ENCODE data around the gene IGFN1.
"Not testable (repeated sequence)": the region's sequence is repeated elsewhere in the genome, so short reads cannot be mapped to it uniquely, and the experiment has no call there.

Gene IGFN1

DNA sequence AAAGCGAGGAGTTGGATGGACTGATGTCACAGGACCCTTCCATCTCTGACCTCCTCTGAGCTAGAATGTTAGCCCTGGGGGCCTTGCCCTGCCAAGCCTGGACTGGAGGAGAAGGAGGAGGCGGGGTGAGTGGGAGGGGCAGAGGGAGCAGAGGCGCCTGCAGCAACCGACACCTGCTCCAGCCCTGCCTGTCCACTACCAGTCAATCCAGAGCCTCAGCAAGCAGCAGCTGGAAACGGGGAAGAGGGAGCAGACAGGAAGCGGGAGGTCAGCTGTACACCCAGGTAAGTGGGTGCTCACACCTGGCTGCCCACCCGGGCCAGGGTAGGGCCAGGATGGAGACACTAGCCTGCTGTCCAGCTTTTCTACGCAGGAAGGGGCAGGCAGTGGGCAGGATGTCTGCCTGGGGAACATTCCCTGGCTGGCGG lies at the start of gene IGFN1:
TSS of gene IGFN1 (plus strand) at position 201 of the 428 bp plus-strand sequence. CDS start 2,470 bp downstream, outside the sequence.
- DNase-seq: no peak

DNA sequence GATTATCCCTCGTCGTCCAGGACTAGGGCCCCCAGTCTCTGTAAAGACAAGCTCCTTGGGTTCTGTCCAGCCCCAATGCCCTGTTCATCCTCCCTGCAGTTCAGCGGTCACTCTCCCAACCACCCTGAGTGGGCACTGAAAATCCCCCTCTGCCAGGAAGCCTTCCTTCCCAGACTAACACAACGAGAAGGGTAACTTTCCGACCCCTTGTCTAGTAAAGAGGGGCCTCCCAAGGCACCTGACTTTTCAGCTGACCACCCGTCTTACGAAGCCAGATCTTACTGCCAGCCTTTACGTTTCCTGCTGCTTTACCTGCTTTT lies 49.7 kb upstream of the IGFN1 start:
- no peak for DNase-seq

DNA sequence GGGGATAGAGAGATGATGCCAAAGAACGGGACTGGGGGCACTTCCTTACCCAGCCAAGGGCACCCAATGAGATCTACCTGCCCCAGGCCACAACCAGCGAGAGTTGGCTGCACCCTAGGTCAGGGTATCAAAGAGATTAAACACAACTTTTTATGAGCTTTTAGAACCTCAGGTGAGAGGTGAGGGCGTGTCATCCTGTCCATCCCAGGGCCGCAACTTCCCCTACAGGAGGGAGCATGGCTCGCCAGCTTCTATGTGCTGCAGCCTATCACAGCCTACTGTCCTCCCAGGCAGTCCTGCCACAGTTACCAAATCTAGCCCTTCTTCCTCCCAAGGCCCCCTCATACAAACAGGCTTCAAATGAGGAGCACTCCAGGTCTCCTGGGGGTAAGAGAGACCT lies 49.2 kb upstream of the IGFN1 start:
- DNase-seq: no peak

DNA sequence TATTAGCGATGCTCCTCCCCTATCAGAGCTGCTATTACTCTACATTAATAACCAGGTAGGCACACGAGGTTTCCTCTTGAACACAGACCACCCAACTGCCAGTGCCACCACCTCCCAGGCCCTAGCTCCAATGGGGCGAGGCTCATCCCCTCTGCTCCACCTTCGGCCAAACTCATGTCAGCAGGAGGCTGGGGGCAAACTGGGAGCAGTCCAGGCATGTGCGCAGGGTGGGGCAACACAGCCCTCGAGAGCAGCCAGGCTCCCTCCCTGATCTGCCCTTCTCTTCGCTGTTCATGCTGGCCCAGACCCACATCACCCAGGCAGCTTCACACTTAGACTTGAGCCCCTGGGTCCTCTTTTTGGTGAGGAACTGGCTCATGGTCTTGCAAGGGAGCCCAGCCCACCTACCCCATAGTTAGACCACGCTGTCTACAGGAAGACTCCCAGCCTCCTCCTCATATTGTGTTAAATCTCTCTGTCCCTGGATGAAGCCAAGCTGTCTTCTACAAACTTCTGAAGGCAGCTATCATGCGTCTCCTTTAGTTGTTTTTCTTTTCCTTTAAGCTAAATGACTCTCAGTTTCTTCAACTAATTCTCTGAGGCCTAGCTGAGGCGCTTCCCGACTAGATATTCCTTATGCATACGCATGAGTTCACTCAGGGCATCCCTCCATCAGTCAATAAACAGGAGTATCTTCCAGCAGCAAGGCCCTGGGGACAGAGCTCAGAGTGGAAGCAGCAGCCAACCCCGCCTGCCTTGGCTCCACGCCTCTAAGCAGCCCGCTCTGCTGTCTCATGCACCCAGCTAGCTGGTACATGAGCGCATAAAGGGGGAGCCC lies 48.4 kb upstream of the IGFN1 start:
- DNase-seq: peak in 1 of 14 donors; percentile 15

DNA sequence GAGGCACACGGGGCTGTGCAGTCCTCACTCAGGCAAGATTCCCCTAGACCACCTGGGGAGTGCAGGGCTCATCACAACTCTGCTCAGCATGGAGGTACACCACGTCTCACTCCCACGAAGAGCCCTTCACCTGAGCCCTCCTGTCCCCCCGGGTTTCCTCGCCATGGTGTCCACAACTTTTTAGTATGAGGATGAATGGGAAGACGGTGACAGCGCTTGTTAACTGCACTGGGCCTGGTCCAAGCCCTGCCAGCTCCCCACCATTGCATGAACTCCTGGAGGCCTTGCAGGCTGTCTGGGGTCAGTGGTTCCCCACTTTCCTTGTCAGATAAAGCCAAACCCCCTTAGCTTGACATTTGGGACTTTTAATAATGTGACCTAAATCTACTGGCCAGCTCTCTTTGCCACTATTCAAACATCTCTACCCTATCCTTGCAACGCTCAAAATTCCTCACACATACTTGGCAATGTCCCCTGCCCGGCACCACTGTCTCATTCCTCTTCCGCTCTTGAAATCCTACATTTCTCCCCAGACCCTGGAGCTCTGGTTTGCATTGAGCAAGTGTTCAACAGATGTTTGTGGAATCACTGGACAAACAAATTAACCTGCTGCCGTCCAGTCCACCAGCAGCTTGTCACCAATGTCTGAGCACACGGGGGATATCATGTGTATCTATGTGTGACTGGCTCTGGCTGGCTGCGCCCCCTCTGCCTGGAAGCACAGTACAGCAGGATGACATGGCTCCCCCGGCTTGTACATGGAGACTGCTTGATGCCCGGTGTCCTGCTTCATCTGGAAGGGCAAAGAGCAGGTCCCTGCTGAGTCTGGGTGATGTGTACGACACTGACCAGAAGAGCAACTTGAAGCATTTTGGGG lies 47.5 kb upstream of the IGFN1 start:
- no peak for DNase-seq

DNA sequence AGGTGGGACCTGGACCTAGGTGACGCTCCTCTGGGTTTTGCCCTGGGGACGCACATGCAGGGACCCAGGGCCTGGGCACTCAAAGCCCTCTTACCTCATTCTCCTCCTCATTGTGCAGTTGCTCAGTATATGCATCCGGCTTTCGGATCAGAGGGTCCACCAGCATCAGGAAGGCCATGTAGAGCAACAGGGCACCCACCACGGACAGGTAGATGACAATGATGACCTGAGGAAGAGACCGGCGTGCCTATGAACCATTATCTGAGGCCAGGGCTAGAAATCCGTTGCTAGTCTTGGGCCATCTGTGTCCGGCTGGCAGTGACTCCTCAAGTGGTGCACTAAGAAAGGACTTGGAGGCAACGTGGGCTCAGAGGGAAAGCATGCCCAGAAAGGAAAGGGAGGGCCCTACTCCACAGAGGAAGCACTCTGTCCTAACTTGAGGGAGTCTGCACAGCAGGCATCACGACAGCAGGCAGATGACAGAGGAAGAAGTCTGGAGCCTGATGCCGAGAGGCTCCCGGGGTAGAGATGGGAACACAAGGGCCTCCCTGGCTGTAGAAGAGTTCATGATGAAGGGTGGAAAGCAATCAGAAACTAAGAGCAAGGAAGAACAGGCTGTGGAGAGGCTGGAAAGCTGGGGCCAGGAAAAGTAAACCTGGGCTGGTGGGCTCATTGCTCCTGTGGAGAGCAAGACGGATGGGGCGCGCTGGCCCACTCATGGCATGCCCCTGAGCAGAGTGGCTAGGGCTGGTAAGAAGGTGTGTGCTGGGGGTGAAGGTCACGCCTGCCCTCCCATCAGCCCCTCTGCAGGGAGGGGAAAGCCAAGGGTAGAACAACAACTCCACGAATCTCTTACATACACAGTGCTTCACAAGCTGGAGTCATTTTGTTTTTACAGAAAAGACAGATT lies 46.6 kb upstream of the IGFN1 start:
- peak in 1 of 14 donors; percentile 28 for DNase-seq

DNA sequence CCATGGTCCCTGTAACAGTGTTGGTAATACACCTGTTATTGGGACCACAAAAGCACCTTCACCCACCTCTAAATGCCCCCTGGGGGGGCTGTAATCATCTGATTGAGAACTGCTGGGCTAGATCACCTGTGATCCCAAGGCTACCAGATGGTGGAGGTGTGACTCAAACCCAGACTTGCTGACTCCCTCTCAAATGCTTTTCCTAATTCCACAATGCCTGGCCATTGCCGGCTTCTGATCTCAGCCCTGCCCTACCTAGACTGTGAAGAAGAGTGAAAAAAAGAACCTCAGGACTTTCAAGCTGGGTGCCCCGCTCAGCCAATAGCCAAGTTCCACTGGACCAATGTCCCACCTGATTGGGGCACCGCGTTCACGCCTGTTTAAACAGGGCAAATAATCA lies 45.9 kb upstream of the IGFN1 start:
- no peak for DNase-seq

DNA sequence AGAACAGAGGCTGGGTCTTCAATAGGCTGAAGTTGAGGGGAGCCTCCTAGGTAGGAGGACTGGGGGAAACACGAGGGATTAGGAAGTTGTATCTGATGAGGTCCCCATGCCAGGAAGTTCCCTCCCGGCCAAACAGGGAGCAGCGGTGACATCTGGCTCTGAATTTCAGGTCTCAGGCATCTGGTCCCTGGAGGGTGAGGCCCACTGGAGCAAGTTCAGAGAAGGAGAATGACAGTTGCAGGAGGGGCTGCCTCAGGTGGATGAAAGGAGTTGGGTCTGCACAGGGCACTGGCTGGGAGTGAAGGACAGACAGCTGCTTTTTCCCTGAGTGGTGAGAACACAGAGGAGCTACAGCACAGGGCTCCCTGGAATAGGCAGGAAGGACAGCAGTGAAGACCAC lies 45.5 kb upstream of the IGFN1 start:
- DNase-seq: no peak

DNA sequence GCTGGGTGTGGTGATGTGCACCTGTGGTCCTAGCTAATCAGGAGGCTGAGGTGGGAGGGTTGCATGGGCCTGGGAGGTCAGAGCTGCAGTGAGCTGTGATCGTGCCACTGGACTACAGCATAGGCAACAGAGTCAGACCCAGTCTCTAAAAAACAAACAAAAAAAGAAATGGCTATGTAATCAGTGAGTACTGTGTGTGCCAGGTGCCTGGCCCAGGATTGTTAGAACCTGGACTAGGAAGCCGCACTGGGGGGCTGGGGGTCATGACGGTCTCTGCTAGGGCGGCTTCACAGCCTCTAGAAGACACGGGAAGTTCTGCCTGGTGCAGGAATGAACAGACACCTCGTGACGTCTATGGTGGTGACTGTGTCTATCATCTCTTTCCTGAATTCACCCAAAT lies 44.8 kb upstream of the IGFN1 start:
- DNase-seq: no peak

DNA sequence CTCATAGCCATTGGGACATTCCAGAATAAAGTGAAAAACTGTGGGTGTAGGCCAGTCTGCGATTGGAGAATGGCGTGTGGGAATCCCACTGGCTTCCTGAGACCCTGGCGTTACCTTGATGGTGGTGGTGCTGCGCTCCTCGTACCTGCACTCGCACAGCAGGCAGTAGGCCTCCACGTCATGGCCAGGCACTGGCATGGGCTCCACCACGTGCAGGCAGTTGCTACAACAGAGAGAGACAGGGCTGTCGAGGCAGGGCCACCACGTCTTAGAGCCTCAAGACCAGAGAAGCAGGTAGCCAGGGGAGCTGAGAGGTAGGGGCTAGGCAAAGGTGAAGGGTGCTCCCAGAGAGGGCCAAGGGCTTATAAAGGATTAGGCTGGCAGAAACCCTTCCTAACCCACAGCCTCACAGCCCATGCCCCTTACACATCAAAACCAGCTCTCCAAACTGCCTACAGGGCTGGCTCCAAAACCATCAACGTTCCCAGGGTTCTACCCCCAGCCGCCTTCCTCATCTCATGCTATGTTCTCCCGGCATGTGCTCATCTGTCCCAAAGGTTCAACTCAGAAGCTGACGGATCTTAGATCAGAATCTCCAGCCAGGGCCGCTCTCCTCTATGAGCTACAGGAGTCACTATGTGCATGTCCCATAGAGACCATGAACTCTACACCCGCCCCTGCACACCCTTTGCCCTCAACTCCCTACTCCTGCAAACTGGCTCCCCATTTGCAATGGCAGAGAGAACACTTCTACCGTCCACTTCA lies 43.8 kb upstream of the IGFN1 start:
- no peak for DNase-seq

DNA sequence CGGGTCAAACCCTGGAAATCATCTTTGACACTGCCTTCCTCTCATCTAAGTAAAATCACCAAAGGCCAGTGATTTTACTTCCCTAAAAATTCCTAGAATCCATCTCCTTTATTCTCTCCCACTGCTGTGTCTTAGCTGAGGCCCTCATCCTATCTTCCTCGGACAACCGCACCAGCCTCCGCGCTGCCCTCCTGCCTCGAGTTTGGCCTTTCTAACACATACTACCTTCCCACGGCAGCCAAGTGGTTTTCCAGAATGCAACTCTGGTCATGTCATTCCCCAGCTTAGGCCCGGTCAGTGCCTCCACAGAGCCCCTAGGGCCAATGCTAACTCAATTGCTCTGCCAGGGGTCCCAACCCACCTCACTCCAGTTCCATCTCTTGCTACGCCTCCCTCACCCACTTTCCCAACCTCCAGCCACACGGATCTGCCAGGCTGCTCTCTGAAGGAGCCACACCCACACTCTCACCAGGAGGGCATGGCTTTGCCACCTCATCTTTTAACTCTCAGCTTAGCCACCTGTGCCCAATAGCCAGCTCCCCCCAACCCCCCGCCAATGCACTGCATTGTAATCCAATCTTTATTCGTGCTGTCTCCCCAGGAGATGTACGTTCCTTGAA lies 43.1 kb upstream of the IGFN1 start:
- no peak for DNase-seq

DNA sequence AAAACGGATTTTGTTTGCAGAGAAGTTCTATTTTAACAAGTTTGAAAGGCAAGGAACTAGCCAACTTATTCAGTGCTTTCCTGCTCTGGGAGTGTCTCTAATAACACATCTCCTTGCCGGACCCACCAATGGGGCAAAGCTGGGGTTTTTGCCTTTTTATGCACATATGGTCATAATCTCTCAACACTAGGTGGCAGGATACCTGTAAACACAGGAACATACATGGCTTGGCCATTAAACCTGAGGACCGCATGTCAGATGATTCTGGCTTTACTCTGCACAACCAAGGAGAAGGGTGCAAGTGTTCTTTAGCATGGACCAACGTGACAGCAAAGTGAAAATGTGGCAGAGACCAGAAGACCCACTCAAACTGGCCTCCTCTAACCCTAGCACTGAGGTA lies 41.2 kb upstream of the IGFN1 start:
- DNase-seq: no peak

DNA sequence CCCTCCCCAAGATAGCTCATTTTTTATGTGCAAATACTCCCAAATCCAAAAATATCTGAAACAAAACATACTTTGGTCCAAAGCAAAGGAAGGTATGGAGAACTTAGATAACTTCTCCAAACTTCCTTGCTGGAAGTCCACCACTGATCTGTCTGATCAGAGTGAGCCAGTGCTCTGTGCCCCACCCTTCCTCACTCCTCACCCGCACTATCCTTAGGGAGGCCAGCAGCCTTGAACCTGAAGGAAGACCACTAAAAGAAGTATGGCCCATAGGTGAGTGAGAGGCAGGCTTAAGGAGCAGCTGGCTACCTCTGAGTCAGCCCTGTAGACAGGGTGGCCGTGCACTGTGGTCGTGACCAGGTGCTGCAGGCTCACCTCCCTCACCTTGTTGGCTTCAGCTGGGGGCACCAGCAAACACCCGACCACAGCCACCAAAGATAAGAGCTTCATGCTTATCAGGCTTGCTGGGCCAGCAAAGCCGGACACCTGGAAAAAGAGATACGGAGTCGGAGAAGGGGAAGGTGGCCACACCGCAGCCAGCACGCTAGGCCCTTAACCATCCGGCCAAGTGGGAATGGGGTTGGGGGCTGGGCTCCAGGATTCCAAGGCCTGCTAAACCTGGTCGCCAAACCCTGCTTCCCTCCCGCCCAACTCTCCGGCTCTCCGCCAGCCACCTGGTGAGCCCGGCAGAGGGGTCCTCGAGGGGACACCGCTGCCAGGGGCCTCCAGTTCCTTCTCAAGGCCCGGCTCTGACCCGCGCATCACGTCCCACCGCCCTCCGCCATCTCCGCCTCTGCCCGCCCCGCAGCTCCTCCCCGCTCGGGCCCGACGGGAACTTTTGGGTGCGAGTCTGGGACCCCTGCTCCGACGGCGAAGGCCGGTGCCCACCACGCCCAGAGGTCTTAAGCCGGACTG lies 36.9 kb upstream of the IGFN1 start:
- DNase-seq: peak in 4 of 14 donors; percentile 50 to 80 (median 62)

DNA sequence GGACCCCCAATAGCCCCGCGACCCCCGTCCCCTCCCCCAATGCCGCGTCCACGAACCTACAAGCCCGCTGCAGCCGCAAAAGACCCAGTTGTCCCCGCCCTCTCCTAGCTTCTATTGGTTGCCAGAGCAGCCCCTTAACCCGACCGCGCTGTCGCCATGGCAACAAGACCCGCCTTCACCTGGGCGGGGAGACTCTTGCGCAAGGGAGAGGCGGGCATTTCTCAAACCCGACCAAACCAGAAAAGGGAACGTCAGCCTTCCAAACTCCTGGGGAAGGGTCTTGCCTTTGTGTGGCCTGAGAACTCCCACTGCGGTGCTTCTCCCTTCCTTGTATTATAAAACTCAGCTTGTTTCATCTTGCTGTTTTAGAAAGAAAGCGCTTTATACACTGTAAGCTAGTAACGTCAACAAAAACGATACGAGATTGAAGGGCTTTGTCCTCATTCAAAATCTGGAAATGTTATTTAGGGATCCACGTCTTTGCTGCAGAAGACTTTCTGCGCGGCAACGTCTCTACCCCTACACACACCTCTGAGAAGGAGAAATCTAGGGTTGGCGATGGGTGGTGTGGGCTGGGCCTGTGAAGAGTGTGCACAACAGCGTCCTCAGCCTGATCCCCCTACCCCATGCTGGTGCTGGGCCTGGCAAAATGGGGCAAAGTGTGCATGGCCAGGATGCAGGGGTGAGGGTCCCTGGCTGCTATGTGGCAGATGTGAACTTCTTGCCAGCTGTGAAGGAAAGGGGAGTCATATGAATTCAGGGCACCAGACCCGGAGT lies 36.0 kb upstream of the IGFN1 start, which contains the start of gene TMEM9:
TSS of gene TMEM9 (minus strand) at position 86 of the 777 bp plus-strand sequence. CDS start 551 bp downstream, outside the sequence.
- DNase-seq: peak; percentile 40 to 94 (median 88)

DNA sequence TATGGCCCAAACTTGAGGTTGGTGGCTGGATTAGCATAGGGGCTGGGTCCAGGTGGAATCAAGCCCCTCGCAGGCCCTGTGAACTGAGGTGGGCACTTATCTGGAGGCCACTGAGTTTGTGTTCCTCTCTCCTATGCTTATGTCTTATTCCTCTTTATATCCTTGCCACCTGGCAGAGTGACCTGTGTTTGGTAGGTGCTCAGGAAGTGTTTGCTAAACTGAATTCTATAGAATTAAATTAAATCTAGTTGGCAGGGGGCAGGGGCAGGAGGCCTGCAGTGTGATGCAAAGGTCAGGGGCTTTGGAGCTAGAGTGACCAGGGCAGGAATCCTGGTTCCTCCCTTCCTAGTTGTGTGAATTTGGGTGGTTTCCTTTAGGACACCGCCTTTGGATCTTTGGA lies 35.3 kb upstream of the IGFN1 start:
- no peak for DNase-seq

DNA sequence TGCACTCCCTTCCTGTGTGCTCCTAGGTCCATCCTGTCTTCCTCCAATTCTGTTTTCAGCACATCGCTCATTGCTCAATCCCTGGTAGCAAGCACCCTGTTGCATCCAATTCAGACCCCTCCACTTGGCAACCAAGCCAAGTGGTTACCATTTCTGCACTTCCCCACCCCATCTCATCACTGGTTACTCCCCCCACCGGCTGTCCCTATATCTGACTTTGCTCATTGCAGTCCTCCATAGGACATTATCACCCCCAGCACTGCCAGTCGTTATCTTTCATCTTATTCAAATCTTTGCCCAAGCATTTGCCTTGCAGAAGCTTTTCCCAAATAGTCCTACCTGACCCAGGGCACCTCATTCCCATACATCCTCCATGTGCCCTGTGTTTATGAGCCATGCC lies 34.3 kb upstream of the IGFN1 start:
- DNase-seq: no peak

DNA sequence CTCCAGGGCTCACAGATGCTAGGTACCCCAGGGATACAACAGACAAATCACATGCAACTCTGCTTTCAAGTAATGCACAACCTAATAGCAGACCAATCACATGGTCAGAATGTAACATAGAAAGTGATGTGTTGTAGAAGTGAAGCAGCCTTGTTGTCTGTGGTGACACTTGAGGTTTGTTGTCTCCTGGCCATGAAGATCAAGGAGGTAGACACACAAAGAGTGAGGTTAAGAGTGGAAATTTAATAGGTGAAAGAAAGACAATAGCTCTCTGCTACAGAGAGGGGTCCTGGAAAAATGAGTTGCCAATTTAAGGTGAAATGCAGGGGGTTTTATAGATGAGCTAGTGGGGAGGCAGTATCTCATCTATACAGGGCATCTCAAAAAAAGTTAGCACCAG lies 33.8 kb upstream of the IGFN1 start:
- DNase-seq: no peak

DNA sequence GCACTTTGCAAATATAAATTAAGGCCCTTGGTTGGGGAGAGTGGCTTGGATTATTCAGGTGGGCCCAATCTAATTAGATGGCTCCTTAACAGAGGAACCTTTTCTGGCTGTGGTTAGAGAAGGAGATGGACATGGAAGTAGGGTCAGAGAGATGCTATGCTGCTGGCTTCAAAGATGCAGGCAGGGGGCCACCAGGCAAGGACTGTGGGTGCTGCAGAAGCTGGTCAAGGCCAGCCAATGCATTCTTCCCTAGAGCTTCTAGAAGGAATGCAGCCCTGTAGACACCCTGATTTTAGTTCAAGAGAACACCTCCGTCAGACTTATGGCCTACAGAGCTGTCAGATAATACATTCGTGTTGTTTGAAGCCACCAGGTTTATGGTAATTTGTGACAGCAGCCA lies 32.7 kb upstream of the IGFN1 start:
- no peak for DNase-seq

DNA sequence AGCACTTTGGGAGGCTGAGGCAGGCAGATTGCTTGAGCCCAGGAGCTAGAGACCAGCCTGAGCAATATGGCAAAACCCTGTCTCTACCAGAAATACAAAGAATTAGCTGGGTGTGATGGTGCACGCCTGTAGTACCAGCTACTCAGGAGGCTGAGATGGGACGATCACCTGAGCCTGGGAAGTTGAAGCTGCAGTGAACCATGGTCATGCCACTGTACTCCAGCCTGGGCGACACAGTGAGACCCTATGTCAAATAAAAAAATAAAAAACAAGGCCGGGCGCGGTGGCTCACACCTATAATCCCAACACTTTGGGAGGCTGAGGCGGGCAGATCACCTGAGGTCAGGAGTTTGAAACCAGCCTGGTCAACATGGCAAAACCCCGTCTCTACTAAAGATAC lies 27.6 kb upstream of the IGFN1 start:
- not testable (repeated sequence) for DNase-seq

Data from C1 segment of cervical spinal cord (tissue), 14 donors.